ENCODE data around the gene SCUBE1.

The SCUBE1 gene

GRCh38 chr22:43341565-43341964, 1.6 kb downstream of the SCUBE1 start:
- ATAC-seq, result no peak
- TF ChIP-seq PPARA (CRISPR knock-in tag; IDR thresholded peaks at IDR 0.05; ENCODE audit: borderline replicate concordance) (no peak), TOX (CRISPR knock-in tag; IDR thresholded peaks at IDR 0.05; ENCODE audit: borderline replicate concordance) (no peak)

- no peak for ATAC-seq
- no peak for TF ChIP-seq ZNF70 (CRISPR knock-in tag; IDR thresholded peaks at IDR 0.05)
- no peak for TF ChIP-seq SNAI2 (CRISPR knock-in tag; IDR thresholded peaks at IDR 0.05)
- no peak for TF ChIP-seq PATZ1 (CRISPR knock-in tag; IDR thresholded peaks at IDR 0.05; ENCODE audit: borderline replicate concordance)
- TF ChIP-seq RARB (CRISPR knock-in tag; IDR thresholded peaks at IDR 0.05), result no peak
- TF ChIP-seq CSRNP3 (CRISPR knock-in tag; IDR thresholded peaks at IDR 0.05), result no peak
- no peak for TF ChIP-seq BACH2 (CRISPR knock-in tag; IDR thresholded peaks at IDR 0.05; ENCODE audit: borderline replicate concordance)
- no peak for TF ChIP-seq CSDC2 (CRISPR knock-in tag; IDR thresholded peaks at IDR 0.05)
Measured at GRCh38 chr22:43338766-43339345, 4.3 kb downstream of the SCUBE1 start.

- ATAC-seq, result no peak
- no peak for TF ChIP-seq ISL1 (CRISPR knock-in tag; IDR thresholded peaks at IDR 0.05)
- no peak for TF ChIP-seq ZNF565 (CRISPR knock-in tag; conservative IDR thresholded peaks at IDR 0.05; ENCODE audit: low read depth)
- TF ChIP-seq ZFP3 (CRISPR knock-in tag; IDR thresholded peaks at IDR 0.05), result no peak
- TF ChIP-seq CSDC2 (CRISPR knock-in tag; IDR thresholded peaks at IDR 0.05), result no peak
- no peak for TF ChIP-seq POU6F1 (CRISPR knock-in tag; IDR thresholded peaks at IDR 0.05; ENCODE audit: borderline replicate concordance, low read depth)
- no peak for TF ChIP-seq ARNTL (CRISPR knock-in tag; IDR thresholded peaks at IDR 0.05; ENCODE audit: borderline replicate concordance, low read depth)
- no peak for TF ChIP-seq ZFP30 (CRISPR knock-in tag; IDR thresholded peaks at IDR 0.05)
- TF ChIP-seq TCF4 (CRISPR knock-in tag; IDR thresholded peaks at IDR 0.05; ENCODE audit: borderline replicate concordance), result no peak
- no peak for TF ChIP-seq PPARA (CRISPR knock-in tag; IDR thresholded peaks at IDR 0.05; ENCODE audit: borderline replicate concordance)
- TF ChIP-seq BACH2 (CRISPR knock-in tag; IDR thresholded peaks at IDR 0.05; ENCODE audit: borderline replicate concordance), result no peak
- no peak for TF ChIP-seq RARB (CRISPR knock-in tag; IDR thresholded peaks at IDR 0.05)
- TF ChIP-seq ZNF8 (CRISPR knock-in tag; IDR thresholded peaks at IDR 0.05), result no peak
Measured at GRCh38 chr22:43337946-43338345, 5.2 kb downstream of the SCUBE1 start.

GRCh38 chr22:43337385-43337784, 5.8 kb downstream of the SCUBE1 start:
- ATAC-seq, result no peak
- no peak for TF ChIP-seq CSDC2 (CRISPR knock-in tag; IDR thresholded peaks at IDR 0.05)
- no peak for TF ChIP-seq GLIS3 (CRISPR knock-in tag; IDR thresholded peaks at IDR 0.05)
- no peak for TF ChIP-seq POU6F1 (CRISPR knock-in tag; IDR thresholded peaks at IDR 0.05; ENCODE audit: borderline replicate concordance, low read depth)
- TF ChIP-seq OSR1 (CRISPR knock-in tag; IDR thresholded peaks at IDR 0.05), result no peak
- no peak for TF ChIP-seq ARNTL (CRISPR knock-in tag; IDR thresholded peaks at IDR 0.05; ENCODE audit: borderline replicate concordance, low read depth)
- TF ChIP-seq RARB (CRISPR knock-in tag; IDR thresholded peaks at IDR 0.05), result no peak
- TF ChIP-seq ZNF8 (CRISPR knock-in tag; IDR thresholded peaks at IDR 0.05), result no peak
- no peak for TF ChIP-seq BACH2 (CRISPR knock-in tag; IDR thresholded peaks at IDR 0.05; ENCODE audit: borderline replicate concordance)
- TF ChIP-seq TOX (CRISPR knock-in tag; IDR thresholded peaks at IDR 0.05; ENCODE audit: borderline replicate concordance), result no peak
- TF ChIP-seq TCF4 (CRISPR knock-in tag; IDR thresholded peaks at IDR 0.05; ENCODE audit: borderline replicate concordance), result no peak
- no peak for TF ChIP-seq ZNF70 (CRISPR knock-in tag; IDR thresholded peaks at IDR 0.05)
- TF ChIP-seq ZNF565 (CRISPR knock-in tag; conservative IDR thresholded peaks at IDR 0.05; ENCODE audit: low read depth), result no peak
- TF ChIP-seq CREB5 (CRISPR knock-in tag; IDR thresholded peaks at IDR 0.05; ENCODE audit: low read depth), result no peak
- TF ChIP-seq ZC3H10 (CRISPR knock-in tag; IDR thresholded peaks at IDR 0.05), result no peak
- no peak for TF ChIP-seq TSHZ2 (CRISPR knock-in tag; IDR thresholded peaks at IDR 0.05)
- no peak for TF ChIP-seq PPARA (CRISPR knock-in tag; IDR thresholded peaks at IDR 0.05; ENCODE audit: borderline replicate concordance)
- no peak for TF ChIP-seq ESRRG (CRISPR knock-in tag; IDR thresholded peaks at IDR 0.05)

All from SK-N-SH treated with all-trans-retinoic acid at 6 μM for 48 hours (cell line).